Muscle of back (tissue), 11 donors: ENCODE measurements around the gene GNAS-AS1. TPM values are rescaled to one million over a fixed set of nuclear protein-coding genes. Genes with fewer than 3 reads are reported as not detected.

Experiments used
- DNase-seq, 3 donors: peaks; one replicate each; pipeline versions ENCODE4 v3.0.0 to v3.0.0-alpha.2; 2013
- polyA plus RNA-seq, 10 donors: library from polyadenylated mRNA; unstranded; fragments of 120-200 nt; gene quantifications; one replicate each; pipeline ENCODE4 v1.2.1, GENCODE V29; 2013; ENCODE audit not compliant: insufficient read length in 10 of 10

The GNAS-AS1 gene
- polyA plus RNA-seq, 10 donors: 1.5 to 4.1 (median 2.1) TPM

DNA sequence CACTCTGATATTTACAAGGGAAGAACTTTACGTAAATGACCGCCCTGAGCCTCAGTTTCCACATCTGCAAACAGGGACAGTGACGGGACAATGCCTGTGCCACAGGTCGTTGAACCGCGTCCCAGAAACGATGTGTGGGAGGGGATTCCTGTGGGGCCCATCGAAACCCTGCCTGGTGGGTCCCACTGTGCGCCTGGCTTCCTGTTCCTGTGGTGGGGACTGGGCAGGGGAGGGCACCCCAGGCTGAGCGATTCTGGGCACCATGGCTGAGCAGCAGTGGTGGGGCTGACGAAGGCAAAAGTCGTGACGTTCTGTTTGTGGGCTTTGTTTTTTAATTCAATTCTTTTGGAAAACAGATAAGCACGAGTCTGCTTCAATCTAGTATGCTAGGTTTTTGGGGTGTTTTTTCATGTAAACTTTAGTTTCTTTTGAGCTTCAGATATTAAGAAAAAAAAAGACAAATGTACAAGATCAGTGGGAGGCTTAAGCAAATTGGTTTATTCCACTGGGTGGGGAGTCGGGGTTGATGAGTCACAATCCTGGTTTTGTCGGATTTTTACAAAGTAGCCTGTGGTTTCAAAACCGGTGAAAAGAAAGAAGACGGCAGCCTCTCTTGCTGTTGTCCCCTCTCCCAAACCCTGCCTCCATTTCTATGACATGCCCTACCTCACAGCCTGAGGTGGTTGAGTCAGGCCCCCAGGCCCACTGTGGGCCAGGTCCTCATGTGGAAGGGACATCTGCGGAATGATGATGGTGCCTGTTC, 40.4 kb downstream of the GNAS-AS1 start:
- DNase-seq: no peak

DNA sequence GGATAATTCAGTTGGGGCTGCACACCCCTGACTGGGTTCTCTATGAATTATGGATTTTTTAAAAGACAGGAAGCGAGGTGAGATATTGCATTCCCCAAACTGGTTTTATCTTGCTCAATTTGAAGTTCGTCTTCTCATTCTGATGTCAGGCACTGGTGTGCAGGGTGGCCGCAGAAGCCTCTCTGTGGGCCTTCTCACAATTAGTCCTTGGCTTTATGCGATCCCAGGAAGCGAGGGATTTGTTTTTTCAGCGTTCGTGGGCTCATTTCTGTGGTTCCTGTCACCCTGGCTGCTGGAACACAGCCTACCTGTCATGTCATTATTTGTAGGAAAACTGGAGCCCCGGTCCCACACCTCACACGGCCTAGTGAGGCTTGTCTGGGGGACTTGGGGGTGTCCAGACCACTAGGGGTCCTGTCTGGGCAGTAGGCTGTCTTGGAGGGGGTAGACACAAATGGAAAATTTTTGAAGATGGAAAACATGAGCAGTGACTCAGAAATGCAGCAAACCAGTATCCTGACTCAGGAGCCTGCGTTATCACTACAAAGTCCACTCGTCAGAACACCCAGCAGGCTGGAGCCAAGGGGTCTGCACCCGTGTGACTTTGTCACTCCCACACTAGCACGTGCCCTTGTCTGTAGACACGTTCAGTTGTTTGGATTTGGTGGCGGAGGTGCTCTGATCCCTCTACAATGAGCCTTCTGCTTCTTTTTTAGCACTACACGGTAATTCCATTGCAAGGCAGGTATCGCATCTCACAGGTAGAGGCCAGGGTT, 42.2 kb downstream of the GNAS-AS1 start:
- no peak for DNase-seq

DNA sequence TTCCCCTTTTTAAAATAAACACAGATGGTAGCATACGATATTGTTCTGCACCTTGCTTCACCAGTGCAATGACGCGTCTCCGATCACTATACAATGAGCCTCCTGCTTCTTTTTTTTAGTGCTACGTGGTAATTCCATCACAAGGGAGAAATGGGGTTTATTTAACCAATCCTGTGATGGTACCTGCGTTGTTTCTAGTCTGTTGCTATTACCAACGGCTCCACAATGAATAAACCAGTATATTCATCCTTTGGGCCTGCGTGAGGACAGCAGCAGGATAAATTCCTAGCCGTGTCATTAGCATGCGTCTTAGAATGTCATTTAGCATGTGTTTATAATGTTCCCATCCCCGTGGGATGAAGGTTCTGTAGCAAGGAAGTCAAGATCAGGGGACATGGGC, 42.9 kb downstream of the GNAS-AS1 start:
- DNase-seq: no peak

DNA sequence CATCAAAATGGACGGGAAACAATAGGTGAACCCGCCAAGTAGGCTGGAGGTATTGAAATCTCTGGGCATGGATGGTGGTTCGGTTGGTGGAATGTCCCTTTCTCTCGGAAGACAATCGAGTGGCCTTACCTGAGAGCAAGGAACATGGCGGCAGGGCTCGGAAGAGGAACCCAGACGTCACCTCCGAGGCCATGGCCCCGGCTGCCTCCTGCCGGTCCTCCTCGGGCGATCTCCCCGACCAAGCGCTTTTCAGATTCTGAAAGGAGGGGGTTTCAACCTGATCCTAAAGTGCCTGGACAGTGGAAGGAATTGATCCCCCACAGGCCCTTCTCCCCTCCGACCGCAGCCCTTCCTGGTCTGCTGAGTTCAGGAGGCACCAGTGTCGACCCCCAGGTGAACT, 47.2 kb downstream of the GNAS-AS1 start:
- DNase-seq: no peak

DNA sequence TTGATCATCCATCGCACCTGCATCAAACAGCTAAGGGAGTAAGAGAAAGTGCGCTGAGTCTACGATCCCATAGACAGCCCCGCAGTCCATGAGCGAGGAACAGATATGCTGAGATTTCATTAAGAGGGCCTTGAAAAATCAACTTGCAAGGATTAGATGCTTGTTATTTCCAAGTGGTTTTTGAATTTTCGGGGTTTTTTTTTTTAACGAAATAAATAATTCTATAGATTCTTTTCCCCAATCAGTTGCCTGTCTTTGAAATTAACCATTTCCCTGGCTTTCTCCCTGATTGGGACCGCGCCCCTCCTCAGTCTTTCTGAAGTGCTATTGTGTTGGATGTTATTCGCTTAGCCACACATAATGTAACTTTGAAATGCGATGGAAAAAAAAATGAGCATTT, 48.6 kb downstream of the GNAS-AS1 start:
- DNase-seq: no peak

DNA sequence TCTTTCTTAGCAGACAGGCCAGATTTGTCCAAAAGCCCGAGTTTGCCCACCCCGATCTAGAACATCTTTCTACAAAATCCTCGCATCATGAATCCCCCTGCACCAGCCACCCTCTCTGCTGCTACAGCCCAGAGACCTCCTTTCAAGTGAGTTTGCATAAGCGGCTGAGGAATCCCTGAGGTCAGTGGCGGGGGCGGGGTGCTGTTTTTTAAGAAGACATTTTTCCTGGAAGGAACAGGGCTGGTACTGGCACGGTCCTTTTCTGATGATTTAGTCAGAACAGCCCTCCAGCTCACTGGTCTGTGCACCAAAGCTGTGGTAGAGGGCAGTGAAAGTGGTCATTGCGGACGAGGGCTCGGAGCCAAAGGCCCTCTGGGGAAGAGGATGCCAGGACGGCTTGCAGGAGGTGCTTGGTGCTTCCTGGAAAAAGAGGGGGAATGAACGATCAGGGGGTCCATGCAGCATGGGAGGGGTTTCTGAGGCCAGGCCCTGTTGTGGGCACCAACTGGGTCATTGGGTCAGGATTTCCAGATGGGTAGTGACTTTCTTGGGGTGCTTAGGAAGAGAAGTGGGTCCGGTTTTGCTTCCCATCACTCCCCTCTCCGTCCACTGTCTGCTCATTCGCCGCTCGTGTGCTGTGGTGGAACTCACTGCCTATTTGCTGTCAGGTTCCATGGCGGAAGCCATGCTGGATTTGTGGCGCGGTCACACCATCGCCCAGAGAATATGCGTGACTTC, 50.4 kb downstream of the GNAS-AS1 start:
- no peak for DNase-seq

DNA sequence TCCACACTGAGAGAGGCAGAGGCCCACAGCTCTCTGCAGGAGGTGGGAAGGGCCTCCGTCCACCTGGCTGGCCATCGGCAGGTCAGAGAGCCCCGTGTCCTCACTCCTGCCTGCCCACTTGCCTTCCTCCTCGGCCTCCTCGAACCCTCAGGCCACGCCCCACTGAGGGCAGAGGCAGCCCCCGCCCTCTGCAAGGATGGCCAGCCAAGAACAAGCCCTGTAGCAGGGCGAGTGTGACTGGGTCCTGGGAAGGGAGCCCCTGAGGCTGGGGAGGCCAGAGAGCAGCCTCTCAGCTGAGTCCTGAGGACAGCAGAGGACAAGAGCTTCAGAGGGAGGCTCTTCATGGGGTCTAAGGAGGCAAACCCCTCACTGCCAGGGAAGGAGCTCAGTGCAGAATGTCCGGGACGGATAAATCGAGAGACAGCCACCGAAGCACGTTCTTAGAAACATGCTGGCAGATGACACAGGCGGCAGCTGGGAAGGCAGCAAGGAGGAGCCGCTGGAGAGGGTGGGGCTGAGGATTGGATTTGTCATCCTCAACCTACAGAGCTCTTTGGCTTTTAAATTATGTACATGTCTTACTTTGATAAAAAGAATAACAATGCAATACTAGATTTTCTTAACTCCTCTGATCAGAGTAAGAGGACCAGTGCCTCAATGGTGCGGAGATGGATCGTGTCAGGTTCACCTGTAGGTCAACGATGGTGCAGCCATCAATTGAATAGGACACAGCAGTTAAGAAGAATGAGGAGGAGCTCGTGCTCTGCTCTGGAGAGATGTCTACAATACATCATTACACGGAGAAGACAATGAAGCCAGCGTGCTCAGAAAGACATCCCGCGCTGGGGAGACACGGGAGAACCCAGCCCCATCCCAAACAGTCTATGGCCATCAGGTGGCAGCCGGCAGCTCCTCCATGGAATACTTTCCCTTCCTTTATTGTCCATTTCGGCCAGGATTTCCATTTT, 53.0 kb downstream of the GNAS-AS1 start:
- peak in 1 of 3 donors; percentile 29 for DNase-seq

DNA sequence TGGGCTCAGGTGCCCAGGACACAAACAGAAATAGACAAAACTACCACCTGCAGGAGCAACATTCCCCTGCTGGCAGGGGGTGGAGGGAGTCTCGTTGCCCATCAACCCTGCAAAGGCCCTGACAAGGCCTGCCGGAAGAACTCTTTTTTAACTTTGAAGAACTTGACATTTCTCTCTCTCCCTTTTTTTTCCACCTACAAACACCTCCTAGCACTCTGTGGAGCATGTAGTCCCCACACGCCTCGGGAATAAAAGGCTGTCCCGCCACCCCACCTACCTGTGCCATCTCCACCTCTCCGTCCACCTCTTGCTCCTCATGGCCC, 54.8 kb downstream of the GNAS-AS1 start:
- no peak for DNase-seq

DNA sequence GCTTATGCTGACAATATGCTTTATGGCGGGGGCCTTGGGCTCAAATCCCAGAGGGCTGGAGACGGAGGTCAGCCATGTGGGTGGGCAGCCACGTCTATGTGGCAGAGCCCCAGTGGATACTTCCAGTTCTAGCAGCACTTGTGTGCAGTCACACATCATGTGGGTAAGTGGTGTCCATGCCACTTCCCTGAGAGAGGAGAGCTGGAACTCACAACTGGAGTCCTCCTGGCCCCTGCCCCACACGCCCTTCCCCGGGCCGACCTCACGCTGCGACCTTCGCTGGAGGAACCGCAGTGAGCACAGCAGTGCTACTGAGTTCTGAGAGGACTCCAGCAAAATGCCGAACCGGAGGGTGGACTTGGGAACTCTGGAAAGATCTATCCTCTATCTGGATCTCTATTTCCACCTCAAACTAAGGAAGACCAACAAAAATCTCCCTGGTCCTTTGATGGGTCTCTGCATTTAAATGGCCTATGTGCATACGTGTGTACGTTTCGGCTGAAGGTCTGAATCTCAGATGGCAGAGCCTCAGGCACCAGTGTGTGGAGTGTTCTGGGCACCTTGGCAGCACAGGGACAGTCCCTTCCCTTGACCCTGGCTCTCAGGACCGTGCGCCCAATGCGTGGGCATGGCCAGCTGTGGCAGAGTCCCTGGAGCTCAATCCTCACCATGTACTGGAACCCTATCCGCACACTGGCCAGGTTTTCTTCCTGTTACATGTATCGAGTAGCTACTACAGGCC, 55.4 kb downstream of the GNAS-AS1 start:
- no peak for DNase-seq

DNA sequence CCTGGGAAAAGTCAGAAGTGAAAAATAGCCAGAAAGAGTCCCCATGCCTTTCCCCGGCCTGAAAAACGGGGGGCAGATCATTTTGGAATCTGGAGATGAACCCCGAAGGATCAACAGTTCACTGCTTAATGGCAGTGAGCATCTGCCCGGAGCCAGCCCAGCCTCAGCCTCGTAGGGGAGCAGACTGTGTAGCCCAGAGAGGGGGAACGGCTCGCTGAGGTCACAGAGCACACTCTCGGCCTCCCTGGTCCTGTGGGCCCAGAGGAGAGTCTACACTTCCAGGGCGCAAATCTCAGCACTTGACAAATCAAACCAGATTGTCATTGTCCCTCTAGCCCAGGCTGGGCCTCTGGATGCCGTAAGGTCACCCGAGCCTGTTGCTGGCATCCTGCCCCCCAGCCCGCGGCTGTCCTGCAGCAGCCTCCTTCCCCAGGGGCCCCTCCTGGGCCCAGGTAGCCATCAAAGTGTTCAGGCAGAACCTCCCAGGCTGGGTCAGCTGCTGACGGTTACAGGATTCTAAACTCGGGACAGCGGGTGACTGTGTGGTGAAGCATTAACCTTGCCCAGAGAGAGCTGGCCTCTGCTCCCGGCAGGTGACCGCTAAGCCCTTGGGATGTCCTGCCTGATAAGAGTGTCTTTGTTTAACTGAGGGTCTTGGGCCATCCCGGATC, 56.1 kb downstream of the GNAS-AS1 start:
- no peak for DNase-seq

DNA sequence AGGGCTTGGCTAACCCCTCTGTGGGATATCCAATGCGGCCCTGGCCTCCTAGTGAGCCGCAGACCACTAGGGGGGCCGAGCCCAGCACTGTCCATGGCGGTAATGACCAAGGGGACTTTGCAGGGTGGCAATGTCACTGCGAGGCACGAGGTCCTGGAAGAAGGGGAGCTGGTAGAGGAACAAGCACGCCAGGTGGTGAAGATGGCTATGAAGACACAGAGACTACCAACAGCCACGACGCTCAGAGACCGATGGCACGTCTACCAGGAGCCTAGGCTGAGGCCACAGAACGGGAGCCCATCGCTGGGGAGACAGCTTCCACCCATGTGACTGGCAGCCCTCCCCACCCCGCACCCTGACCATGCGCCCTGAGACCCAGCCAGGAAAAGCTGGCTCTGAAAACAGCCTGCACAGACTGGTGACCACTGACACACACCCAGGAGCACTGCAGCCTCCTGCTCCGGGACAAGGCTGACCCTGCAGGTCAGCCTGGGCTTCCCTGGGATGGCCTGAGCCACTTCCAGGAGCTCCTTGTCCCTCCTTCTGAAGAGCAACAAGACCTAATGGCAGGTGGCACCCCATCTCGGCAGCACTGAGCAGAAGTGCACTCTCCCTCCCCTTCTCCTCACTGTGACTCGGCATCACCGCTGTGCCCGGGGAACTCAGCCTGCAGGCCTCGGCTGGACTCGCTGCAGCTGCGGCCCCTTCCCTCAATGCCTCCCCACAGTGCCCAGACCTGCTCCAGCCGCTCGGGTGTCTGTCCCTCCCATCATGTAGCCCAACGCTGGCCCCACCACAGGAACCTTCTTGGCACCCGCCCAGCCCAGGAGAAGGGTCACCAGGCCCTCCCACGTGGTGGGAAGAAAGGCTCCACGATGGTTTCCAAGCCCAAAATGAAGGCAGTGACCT, 56.9 kb downstream of the GNAS-AS1 start:
- no peak for DNase-seq

DNA sequence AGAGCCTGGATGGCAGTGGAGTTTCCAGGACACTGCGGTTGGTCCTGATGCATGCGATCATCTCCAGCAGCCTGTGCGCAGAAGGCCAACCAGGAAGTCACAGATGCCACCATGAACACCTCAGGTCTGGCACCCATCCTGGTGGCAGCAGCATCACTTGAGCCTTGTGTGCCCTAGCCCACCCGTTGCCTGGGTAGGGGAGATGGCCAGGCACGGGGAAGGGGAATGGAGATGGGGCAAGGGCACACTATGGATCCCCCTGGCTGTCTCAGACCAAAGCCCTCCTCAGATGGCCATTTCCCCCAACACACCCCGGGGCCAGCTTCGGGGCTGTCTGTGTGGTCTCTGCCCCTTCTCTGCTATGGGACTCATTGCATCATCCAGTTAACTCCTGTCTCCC, 58.3 kb downstream of the GNAS-AS1 start:
- DNase-seq: no peak

DNA sequence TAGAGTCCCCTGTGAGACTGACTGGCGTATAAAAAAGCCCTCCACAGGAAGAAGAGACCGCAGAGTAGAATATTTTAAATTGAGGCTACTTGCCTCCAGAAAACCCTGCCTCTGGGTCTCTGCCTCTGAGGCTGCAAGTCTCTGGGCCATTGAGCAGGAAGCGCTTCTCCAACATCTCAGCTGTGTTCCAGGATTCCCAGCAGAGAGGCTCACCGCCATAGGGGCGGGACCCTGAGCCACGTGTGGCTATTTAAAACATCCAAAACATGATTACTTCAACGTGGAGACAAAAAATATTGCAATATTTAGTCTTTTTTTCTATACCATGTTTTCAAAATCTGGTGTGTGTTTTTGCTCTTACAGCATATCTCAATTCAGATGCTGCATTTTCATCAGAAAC, 59.4 kb downstream of the GNAS-AS1 start:
- DNase-seq: peak; percentile 57 to 92 (median 80)

DNA sequence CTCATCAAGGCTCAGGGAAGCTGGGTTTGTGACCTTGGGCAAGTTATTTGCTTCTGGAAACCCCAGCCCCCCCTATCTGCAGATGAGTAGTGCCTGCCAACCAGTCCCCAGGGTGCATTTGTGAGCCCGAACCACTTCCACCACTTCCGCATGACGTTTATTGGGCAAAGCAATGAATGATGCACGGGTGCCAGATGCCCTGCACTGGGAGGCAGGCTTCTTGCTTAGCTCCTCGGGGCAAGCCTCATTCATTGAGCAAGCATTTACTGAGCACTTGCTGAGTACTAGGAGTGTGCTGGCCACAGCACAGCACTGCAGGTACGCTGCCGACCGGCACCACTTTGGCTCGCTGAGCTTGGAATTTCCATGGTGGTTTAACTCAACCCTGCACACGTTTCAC, 60.2 kb downstream of the GNAS-AS1 start:
- DNase-seq: no peak

DNA sequence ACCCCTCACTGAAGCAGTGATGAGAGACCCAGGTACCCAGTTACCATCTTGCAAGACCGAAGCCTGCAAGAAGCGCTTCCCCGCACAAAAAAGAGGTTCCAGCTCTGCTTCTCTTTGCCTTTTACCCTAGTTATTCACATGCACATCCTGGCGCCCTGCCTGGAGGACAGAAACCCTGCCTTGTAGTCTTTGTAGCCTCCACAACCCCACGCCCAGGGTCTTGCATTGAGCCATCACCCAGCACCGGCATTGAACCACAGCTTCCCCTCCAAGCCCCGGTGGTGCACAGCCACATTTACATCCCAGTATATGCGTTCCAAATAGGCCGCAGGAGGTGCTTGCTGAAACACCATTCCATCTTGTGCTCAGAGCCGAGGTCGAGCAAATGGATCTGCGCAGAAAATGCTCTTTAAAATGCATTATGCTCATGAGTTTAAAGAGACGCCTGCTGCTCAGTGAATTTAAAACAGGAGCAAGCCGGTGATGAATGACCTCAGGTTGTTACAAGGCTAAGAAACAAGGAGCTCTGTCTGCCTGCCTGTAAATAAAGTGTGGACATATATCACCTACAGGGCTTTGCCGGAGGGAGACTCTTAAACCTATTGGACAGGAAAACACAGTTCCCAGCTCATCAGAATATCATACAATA, 61.7 kb downstream of the GNAS-AS1 start:
- DNase-seq: peak in 1 of 3 donors; percentile 41

DNA sequence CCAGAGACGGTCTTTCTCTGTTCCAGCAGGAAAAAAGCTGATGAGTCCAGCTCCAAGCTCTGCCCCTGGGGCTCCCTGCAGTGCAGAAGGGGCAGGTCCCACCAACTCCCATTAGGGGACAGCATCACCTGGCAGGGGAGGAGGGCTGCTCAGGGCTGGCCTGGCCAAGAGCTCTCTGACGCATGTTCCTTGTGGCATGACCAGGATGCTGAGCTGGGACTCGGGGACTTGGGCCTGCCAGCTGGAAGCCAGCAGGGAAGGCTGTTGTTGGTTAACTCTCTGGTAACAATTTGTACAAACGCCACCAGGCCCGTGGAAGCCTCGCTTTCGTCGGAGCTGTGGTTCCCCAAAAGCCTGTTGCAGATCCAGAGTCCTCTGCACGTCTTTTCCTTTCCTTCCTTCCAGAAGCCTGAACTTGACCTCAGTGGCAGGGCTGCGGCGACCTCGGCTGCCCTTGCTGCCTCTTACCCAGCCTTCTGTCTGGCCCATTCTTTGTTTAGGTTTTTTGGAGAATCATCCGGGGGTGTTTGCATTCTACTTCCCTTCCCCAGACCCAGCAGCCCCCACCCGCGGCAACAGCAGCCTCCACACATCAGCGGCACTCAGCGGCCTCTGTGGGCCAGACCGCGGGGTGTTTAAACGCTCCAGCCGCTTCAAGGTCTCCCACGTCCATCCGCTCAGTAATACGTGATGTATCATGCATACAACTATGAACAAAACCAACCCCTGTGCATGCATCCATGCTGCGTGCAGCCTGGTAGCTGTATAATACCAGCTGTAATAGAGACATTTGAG, 63.3 kb downstream of the GNAS-AS1 start:
- no peak for DNase-seq

DNA sequence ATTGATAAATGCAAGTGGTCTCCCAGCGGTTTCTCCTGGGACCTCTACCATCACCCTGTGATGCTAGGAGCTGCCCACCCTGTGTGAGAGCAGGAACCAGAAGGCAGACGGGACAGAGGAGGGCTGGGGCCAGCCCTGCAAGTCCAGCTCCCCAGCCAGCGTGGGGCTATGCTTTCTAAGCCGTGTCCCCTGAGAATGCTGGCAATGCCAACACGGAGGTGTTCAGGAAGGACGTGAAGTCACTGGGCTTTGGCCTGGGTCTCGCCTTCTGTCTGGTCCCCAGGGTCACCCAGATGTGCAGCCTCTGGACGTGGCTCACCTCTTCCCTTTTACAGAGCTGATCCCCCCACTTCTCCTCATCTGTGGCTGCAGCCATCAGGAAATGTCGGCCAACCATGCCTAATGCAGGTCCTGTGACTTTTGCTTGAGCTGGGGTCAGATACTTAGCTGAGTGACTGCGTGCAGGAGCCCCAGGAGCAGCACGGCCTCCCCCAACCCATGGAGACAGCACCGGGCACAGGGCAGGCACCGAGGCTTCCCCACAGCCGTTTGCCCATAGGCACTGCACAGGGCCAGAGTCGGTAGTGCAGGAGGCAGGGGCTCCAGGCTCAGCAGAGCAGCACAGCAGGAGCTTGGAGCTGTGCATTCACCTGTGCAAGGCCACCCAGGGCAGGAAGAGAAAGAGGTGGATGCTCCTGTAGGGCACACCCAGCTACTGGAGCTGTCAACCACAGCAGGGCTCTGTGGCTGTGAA, 66.2 kb downstream of the GNAS-AS1 start:
- no peak for DNase-seq
